Measurements from ENCODE around the gene RASGEF1B. TPM values are rescaled to one million over a fixed set of nuclear protein-coding genes. Genes with fewer than 3 reads are reported as not detected.

RASGEF1B gene
- total and polyA plus RNA-seq, 2 donors from 2014 or later = 8.3 to 15.0 TPM

DNA sequence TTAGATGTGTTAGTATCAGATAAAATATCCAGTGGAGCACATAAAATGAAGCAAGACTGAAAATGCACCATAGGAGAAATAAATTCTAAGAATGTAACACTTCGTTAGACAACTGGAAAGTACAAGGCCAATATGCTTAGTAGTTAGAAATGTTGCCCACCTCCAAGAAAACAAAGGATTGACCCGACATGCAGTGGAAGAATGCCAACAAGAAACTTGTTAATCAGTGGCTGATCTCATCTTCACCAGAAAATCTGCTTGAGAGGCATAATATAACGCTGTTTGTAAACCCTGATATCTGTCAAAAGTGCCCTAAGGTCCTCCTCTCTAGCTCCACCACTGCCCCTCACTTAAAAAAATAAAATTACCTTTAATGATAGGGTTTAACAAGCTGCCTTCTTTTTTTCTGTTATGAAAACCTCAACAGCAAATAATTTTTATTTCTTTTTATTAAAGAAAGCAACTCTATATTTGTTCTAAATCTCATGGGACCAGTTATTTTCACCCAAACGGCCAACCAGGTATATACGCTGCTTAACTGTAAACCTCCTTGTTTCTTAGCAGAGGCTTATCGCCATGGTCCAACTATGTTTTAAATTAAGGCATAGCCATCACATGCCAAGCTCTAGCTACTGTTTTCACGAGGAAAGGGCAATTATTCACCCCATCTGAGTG lies 1.8 kb downstream of the RASGEF1B start:
- Histone ChIP-seq H3K36me3 (ENCODE audit: control insufficient read depth in 2 of 3, insufficient read depth in 3 of 3, low read length in 3 of 3) (no peaks in the 10 kb centered on the region), H3K9ac (ENCODE audit: low read length in 3 of 3) (peak overlapping the region; percentile 87 to 92 (median 89)), H3K27ac (ENCODE audit: low read depth in 2 of 2, low read length in 2 of 2) (peak overlapping the region in 1 of 2 donors; percentile 77), H3K9me3 (ENCODE audit: control insufficient read depth in 2 of 3, insufficient read depth in 1 of 3, low read length in 3 of 3) (no peaks in the 10 kb centered on the region), H3K4me1 (ENCODE audit: control insufficient read depth in 2 of 3, insufficient read depth in 2 of 3, low read depth in 1 of 3, low read length in 3 of 3) (peaks cover 0 to 8% (median 5%) of the 10 kb centered on the region in 3 donors), H3K27me3 (ENCODE audit: control insufficient read depth, insufficient read depth, low read length) (no peaks in the 10 kb centered on the region), H3K4me3 (ENCODE audit: low read length in 3 of 3) (peak overlapping the region; percentile 82 to 95 (median 91))
- DNase-seq (no peak), FAIRE-seq (no peak)
- intact Hi-C loops (cut with DNase I) = loop anchor here (5.0 kb wide), 1 partner anchor 377 kb away; no protein-coding TSS in a partner anchor
- TF ChIP-seq, protein P1, sequence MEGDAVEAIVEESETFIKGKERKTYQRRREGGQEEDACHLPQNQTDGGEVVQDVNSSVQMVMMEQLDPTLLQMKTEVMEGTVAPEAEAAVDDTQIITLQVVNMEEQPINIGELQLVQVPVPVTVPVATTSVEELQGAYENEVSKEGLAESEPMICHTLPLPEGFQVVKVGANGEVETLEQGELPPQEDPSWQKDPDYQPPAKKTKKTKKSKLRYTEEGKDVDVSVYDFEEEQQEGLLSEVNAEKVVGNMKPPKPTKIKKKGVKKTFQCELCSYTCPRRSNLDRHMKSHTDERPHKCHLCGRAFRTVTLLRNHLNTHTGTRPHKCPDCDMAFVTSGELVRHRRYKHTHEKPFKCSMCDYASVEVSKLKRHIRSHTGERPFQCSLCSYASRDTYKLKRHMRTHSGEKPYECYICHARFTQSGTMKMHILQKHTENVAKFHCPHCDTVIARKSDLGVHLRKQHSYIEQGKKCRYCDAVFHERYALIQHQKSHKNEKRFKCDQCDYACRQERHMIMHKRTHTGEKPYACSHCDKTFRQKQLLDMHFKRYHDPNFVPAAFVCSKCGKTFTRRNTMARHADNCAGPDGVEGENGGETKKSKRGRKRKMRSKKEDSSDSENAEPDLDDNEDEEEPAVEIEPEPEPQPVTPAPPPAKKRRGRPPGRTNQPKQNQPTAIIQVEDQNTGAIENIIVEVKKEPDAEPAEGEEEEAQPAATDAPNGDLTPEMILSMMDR (IDR thresholded peaks at IDR 0.05; ENCODE audit: borderline replicate concordance, extremely low read depth, insufficient read depth) = no peak

DNA sequence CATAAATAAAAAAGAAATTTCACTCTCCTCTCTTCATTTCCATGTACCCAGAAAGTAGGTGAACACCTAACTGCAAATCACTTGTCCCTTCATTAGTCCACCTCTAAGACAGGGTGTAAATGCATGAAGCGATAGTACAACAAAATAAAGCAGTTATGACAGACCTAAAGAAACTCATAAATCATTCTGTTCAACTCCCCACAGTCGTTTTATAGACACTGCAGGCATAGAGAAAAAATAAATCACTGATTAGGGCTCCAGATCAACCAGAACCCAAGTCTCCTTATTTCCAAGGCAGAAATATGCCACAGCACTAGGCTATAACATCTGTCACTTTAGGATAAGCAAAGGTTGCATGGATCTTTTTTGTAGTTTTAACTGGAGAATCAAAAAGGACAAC lies 3.0 kb downstream of the RASGEF1B start:
- intact Hi-C loops (cut with DNase I) = loop anchor here (5.0 kb wide), 1 partner anchor 379 kb away; no protein-coding TSS in a partner anchor
- Histone ChIP-seq H3K4me3 (ENCODE audit: low read length in 3 of 3) (peak overlapping the region in 1 of 3 donors; percentile 8), H3K9ac (ENCODE audit: low read length in 3 of 3) (no peak overlapping the region), H3K4me1 (ENCODE audit: control insufficient read depth in 2 of 3, insufficient read depth in 2 of 3, low read depth in 1 of 3, low read length in 3 of 3) (peaks cover 0 to 8% (median 5%) of the 10 kb centered on the region in 3 donors), H3K9me3 (ENCODE audit: control insufficient read depth in 2 of 3, insufficient read depth in 1 of 3, low read length in 3 of 3) (no peaks in the 10 kb centered on the region), H3K27ac (ENCODE audit: low read depth in 2 of 2, low read length in 2 of 2) (no peak overlapping the region), H3K27me3 (ENCODE audit: control insufficient read depth, insufficient read depth, low read length) (no peaks in the 10 kb centered on the region), H3K36me3 (ENCODE audit: control insufficient read depth in 2 of 3, insufficient read depth in 3 of 3, low read length in 3 of 3) (no peaks in the 10 kb centered on the region)
- TF ChIP-seq, protein P1 (IDR thresholded peaks at IDR 0.05; ENCODE audit: borderline replicate concordance, extremely low read depth, insufficient read depth) = no peak
- FAIRE-seq (no peak), DNase-seq (no peak)

DNA sequence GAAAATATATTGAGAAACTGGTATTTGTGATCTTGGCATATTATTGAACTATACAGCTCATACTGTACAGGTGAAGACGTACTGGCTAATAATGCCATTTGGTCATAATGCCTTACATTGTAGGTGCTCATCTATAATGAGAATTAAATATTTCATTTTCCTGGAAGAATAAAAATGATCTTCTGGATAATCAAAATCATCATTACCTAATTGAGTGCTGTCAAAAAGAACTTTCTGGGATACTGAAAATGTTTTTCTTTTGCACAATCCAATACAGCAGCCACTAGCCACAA lies 4.1 kb downstream of the RASGEF1B start:
- intact Hi-C loops (cut with DNase I) = loop anchor here (5.0 kb wide), 1 partner anchor 380 kb away; no protein-coding TSS in a partner anchor
- H3K4me3 ChIP-seq (ENCODE audit: low read length in 3 of 3) = no peak overlapping the region
- FAIRE-seq = no peak

More for the DNA sequence above, 4.1 kb downstream of the RASGEF1B start:
- H3K27me3 ChIP-seq (ENCODE audit: control insufficient read depth, insufficient read depth, low read length) = no peaks in the 10 kb centered on the region
- DNase-seq = no peak
- H3K36me3 ChIP-seq (ENCODE audit: control insufficient read depth in 2 of 3, insufficient read depth in 3 of 3, low read length in 3 of 3) = no peaks in the 10 kb centered on the region
- no peak overlapping the region for H3K27ac ChIP-seq (ENCODE audit: low read depth in 2 of 2, low read length in 2 of 2)
- TF ChIP-seq, protein P1 (IDR thresholded peaks at IDR 0.05; ENCODE audit: borderline replicate concordance, extremely low read depth, insufficient read depth) = no peak
- peaks cover 0 to 8% (median 5%) of the 10 kb centered on the region in 3 donors for H3K4me1 ChIP-seq (ENCODE audit: control insufficient read depth in 2 of 3, insufficient read depth in 2 of 3, low read depth in 1 of 3, low read length in 3 of 3)
- H3K9me3 ChIP-seq (ENCODE audit: control insufficient read depth in 2 of 3, insufficient read depth in 1 of 3, low read length in 3 of 3) = no peaks in the 10 kb centered on the region
- H3K9ac ChIP-seq (ENCODE audit: low read length in 3 of 3) = no peak overlapping the region

All from kidney (tissue), 14 donors.